Lower leg skin (tissue), 3 donors: Measurements from ENCODE around the gene MCUB.

Experiments used
- CTCF ChIP-seq, 3 donors: fragments of 450-650 bp; IDR thresholded peaks; one replicate each; pipeline ENCODE4 v1.5.1; 2016; ENCODE audit warnings: antibody characterized with exemption in 3 of 3, mild to moderate bottlenecking in 3 of 3, moderate library complexity in 2 of 3
- POLR2A ChIP-seq, 2 donors: fragments of 450-650 bp; IDR thresholded peaks; one replicate each; pipeline ENCODE4 v1.6.1; 2016 to 2017; ENCODE audit warnings: antibody characterized with exemption in 2 of 2, mild to moderate bottlenecking in 1 of 2, moderate library complexity in 1 of 2

GRCh38 chr4:109590905-109591304 is 30.9 kb downstream of the MCUB start:
- no peak for TF ChIP-seq CTCF (IDR thresholded peaks at IDR 0.05)
- TF ChIP-seq POLR2A (IDR thresholded peaks at IDR 0.05) = no peak
